Measurements from ENCODE around the gene BACE1-AS.

DNA sequence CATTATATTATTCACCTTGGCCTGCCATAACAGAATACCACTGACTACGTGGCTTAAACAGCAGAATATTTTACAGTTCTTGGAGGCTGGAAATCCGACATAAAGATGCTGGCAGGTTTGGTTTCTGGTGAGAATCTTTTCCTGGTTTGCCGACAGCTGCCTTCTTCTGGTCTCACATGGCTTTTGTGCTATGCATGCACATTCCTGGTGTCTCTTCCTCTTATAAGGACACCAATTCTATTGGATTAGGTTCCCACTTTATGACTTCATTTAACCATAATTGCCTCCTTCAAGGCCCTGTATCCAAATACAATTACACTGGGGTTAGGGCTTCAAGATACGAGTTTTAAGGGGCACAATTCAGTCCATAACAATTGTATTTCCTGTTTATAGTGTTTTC, 41.6 kb upstream of the BACE1-AS start:
- TF ChIP-seq, protein P1, sequence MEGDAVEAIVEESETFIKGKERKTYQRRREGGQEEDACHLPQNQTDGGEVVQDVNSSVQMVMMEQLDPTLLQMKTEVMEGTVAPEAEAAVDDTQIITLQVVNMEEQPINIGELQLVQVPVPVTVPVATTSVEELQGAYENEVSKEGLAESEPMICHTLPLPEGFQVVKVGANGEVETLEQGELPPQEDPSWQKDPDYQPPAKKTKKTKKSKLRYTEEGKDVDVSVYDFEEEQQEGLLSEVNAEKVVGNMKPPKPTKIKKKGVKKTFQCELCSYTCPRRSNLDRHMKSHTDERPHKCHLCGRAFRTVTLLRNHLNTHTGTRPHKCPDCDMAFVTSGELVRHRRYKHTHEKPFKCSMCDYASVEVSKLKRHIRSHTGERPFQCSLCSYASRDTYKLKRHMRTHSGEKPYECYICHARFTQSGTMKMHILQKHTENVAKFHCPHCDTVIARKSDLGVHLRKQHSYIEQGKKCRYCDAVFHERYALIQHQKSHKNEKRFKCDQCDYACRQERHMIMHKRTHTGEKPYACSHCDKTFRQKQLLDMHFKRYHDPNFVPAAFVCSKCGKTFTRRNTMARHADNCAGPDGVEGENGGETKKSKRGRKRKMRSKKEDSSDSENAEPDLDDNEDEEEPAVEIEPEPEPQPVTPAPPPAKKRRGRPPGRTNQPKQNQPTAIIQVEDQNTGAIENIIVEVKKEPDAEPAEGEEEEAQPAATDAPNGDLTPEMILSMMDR (IDR thresholded peaks at IDR 0.05), result no peak
- TF ChIP-seq POLR2A (IDR thresholded peaks at IDR 0.05), result no peak
